NCI-H2196 treated with DMSO at 0.1 percent for 48 hours (cell line): ENCODE measurements around the gene MPDU1.

Source experiments
- DNase-seq: peaks from one replicate; lab custom pipeline; 2025; ENCODE audit not compliant: unreplicated experiment; lab: John Stamatoyannopoulos, UW

The MPDU1 gene

GRCh38 chr17:7560172-7561027 is 23.3 kb upstream of the MPDU1 start:
- no peak for DNase-seq

DNA sequence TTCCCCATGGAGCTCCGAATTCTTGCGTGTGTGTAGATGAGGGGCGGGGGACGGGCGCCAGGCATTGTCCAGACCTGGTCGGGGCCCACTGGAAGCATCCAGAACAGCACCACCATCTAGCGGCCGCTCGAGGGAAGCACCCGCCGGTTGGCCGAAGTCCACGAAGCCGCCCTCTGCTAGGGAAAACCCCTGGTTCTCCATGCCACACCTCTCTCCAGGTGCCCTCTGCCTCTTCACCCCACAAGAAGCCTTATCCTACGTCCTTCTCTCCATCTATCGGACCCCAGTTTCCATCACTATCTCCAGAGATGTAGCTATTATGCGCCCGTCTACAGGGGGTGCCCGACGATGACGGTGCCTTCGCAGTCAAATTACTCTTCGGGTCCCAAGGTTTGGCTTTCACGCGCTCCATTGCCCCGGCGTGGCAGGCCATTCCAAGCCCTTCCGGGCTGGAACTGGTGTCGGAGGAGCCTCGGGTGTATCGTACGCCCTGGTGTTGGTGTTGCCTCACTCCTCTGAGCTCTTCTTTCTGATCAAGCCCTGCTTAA is 22.6 kb upstream of the MPDU1 start:
- peak; percentile 68 for DNase-seq

GRCh38 chr17:7561589-7562207 is 22.0 kb upstream of the MPDU1 start, which contains the start of gene SENP3:
Gene SENP3 (plus strand): TSS chr17:7561919. CDS start chr17:7563077, 1,158 bp downstream.
- DNase-seq = peak; percentile 58

GRCh38 chr17:7562208-7562605 is 21.4 kb upstream of the MPDU1 start:
- no peak for DNase-seq

DNA sequence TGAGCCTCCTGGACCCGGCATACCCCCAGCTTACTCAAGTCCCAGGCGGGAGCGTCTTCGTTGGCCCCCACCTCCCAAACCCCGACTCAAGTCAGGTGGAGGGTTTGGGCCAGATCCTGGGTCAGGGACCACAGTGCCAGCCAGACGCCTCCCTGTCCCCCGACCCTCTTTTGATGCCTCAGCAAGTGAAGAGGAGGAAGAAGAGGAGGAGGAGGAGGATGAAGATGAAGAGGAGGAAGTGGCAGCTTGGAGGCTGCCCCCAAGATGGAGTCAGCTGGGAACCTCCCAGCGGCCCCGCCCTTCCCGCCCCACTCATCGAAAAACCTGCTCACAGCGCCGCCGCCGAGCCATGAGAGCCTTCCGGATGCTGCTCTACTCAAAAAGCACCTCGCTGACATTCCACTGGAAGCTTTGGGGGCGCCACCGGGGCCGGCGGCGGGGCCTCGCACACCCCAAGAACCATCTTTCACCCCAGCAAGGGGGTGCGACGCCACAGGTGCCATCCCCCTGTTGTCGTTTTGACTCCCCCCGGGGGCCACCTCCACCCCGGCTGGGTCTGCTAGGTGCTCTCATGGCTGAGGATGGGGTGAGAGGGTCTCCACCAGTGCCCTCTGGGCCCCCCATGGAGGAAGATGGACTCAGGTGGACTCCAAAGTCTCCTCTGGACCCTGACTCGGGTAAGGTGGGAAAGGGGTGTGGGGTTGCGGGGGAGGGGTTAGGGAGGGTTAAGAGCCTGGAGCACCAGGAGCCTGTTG is 20.4 kb upstream of the MPDU1 start:
- no peak for DNase-seq

- DNase-seq = no peak
These were observed 14.1 kb upstream of the MPDU1 start for GRCh38 chr17:7569571-7569970.

- no peak for DNase-seq
These were observed 13.3 kb upstream of the MPDU1 start for GRCh38 chr17:7570351-7570750.

DNA sequence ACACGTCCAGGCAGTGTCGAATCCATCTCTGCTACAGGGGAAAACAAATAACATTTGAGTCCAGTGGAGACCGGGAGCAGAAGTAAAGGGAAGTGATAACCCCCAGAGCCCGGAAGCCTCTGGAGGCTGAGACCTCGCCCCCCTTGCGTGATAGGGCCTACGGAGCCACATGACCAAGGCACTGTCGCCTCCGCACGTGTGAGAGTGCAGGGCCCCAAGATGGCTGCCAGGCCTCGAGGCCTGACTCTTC is 11.4 kb upstream of the MPDU1 start:
- no peak for DNase-seq

DNA sequence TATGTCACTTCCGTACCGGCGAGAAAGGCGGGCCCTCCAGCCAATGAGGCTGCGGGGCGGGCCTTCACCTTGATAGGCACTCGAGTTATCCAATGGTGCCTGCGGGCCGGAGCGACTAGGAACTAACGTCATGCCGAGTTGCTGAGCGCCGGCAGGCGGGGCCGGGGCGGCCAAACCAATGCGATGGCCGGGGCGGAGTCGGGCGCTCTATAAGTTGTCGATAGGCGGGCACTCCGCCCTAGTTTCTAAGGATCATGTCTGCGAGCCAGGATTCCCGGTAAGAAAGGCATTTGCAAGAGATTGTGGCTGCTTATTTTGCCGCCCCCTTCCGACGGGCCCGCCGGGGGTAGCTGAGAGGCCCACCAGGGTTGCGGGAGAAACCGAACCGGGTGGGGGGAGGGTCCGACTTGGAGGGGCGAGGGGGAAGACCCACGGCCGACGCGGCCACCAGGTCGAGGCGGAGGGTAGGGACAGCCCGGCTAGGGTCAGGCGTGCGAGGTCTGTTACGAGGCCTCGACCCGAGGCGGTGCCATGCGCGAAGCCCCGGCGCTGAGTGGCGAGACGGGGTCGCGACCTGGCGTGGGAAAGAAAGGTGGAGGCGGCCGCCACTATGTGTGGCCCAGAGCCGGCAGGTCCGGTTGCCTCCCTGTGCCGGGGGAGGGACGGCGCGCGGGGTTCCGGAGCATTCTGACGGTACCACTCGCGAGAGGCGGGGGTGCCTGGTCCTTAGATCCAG is 10.9 kb upstream of the MPDU1 start:
- peak; percentile 83 for DNase-seq

DNA sequence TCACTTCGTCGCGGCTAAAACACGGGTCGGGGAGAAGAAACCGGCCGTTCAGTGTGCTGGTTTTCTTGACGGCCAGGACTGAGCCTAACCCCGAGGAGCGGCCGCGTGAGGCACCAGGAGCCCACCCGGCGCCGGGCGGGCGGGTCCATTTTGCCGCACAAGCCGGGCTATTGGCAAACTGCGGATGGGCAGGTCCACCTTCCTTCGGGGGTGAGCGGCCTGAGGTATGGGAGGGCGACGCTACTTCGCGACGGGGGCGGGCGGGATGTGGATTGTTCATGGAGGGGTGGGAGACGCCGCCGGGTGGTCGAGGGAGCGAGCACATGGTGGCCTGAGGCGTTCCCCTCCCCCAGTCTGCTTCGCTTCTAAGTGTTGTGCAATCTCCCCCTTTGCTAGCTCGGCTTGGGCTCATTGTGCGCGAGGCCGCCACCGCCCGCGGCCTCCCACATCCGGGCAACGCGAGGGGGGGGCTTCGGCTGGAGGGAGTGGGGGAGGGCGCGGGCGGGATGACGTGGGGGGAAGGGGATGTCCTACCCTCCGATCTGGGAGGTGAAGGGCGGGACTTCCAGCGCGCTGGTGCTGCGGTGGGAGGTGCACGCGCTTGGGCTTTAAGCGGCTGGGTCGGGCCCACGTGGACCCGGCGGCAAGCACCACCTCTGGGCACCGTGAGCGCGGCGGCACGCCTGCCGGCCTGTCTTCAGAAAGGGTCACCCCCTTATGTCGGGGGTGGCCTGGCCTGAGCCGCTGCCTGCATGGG is 10.2 kb upstream of the MPDU1 start:
- peak; percentile 59 for DNase-seq

DNA sequence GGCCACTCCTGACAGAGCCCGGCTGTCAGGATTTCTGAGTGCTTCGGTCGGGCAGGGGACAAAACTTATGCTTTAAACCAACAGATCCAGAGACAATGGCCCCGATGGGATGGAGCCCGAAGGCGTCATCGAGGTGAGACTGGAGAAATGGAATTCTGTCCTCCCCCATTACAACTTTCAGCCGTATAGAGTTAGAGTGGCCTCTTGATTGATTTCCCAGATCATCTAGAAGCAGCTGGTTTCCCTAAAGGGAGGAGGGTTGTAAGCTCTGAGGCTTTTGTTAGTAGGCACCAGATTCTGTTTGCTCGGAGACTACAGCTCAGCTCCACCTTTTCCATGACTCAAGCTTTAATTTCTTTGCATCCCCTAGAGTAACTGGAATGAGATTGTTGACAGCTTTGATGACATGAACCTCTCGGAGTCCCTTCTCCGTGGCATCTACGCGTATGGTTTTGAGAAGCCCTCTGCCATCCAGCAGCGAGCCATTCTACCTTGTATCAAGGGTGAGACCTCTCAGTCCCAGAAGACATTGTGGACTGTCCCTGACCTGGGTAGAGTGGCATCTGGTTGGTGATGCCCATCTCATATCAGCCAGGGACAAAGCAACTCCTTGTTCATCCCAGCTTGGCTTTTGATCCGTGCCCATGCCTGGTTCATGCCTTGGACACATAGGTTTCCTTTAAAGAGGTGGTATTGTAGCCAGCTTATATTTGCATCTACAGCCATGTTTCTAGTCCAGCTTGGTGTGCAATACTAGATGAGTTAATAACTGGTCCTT is 9.3 kb upstream of the MPDU1 start:
- DNase-seq = no peak

GRCh38 chr17:7575481-7575883 is 8.2 kb upstream of the MPDU1 start:
- DNase-seq = no peak

DNA sequence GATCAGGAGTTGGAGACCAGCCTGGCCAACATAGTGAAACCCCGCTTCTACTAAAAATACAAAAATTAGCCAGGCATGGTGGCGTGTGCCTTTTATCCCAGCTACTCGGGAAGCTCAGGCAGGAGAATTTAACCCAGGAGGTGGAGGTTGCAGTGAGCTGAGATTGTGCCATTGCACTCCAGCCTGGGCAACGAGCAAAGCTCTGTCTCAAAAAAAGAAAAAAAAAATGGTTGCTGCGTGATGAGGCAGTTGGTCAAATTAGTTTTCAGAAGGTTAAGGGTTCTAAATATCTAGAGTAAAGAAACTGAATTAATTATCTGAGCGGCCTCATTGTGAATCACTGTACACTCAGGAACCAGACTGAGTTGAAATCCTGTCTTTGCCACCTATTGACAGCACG is 7.7 kb upstream of the MPDU1 start:
- DNase-seq = no peak

- DNase-seq = no peak
These were observed 7.2 kb upstream of the MPDU1 start for GRCh38 chr17:7576432-7576937.

DNA sequence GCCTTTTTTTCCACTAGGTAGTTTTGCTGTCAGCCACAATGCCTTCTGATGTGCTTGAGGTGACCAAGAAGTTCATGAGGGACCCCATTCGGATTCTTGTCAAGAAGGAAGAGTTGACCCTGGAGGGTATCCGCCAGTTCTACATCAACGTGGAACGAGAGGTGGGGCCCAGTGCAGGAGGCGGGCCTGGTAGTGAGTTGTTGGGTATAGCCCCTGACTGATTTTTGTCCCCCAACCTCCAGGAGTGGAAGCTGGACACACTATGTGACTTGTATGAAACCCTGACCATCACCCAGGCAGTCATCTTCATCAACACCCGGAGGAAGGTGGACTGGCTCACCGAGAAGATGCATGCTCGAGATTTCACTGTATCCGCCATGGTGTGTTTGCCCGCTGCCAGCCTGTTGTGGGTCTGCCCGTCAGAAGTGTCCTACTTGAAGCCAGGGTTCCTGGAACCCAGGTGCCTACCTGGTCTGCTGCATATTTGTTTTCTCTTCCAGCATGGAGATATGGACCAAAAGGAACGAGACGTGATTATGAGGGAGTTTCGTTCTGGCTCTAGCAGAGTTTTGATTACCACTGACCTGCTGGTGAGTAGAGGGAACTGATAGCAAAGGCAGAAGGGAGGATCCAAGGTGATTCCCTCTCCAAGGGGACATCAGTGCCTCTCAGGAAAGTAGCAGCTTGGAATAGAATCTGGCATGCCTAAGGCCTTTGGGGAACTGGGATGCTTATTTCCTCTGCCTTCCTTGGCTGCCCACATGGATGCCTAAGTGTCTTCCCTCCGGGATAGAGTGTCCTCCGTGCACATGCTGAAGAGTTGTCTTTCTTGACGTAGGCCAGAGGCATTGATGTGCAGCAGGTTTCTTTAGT is 6.1 kb upstream of the MPDU1 start:
- DNase-seq = no peak

DNA sequence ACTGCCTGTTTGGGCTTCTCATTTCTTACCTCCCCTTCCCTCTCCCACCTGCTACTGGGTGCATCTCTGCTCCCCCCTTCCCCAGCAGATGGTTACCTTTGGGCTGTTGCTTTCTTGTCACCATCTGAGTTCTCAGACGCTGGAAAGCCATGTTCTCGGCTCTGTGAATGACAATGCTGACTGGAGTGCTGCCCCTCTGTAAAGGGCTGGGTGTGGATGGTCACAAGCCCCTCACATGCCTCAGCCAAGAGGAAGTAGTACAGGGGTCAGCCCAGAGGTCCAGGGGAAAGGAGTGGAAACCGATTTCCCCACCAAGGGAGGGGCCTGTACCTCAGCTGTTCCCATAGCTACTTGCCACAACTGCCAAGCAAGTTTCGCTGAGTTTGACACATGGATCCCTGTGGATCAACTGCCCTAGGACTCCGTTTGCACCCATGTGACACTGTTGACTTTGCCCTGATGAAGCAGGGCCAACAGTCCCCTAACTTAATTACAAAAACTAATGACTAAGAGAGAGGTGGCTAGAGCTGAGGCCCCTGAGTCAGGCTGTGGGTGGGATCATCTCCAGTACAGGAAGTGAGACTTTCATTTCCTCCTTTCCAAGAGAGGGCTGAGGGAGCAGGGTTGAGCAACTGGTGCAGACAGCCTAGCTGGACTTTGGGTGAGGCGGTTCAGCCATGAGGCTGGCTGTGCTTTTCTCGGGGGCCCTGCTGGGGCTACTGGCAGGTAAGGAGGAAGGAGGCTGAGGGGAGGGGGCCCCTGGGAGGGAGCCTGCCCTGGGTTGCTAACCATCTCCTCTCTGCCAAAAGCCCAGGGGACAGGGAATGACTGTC is 4.4 kb upstream of the MPDU1 start, which contains the start of gene CD68:
Gene CD68, plus strand, starts transcription at position 638 of the 833 bp plus-strand sequence. Its CDS starts 40 bp downstream, at position 678.
- DNase-seq = no peak

DNA sequence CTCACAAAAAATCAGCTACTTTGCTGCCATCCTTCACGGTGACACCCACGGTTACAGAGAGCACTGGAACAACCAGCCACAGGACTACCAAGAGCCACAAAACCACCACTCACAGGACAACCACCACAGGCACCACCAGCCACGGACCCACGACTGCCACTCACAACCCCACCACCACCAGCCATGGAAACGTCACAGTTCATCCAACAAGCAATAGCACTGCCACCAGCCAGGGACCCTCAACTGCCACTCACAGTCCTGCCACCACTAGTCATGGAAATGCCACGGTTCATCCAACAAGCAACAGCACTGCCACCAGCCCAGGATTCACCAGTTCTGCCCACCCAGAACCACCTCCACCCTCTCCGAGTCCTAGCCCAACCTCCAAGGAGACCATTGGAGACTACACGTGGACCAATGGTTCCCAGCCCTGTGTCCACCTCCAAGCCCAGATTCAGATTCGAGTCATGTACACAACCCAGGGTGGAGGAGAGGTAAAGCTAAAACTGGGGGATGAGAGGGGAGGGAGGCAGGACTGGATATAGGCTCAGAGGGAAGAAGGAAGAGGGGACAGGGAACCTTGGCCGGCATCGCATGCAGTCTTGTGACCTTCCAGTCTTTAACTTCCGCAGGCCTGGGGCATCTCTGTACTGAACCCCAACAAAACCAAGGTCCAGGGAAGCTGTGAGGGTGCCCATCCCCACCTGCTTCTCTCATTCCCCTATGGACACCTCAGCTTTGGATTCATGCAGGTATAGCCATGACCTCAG is 3.6 kb upstream of the MPDU1 start:
- no peak for DNase-seq
